ENCODE data around the gene DNM3.

GRCh38 chr1:172040466-172040865, 199.2 kb downstream of the DNM3 start:
- TF ChIP-seq CTCF (IDR thresholded peaks at IDR 0.05) (no peak), EZH2 (IDR thresholded peaks at IDR 0.05) (no peak)

Measured in neural progenitor cell (in vitro differentiated cells).